HFFc6 (cell line): ENCODE results near the gene THSD4. TPM values are rescaled to one million over a fixed set of nuclear protein-coding genes. Genes with fewer than 3 reads are reported as not detected.

Experiments used
- DNase-seq: peaks from one replicate; pipeline ENCODE4 v3.0.0-alpha.2; 2018
- H3K27ac Mint-ChIP-seq: 2 replicates; pipeline ENCODE4 v1.8.0; 2020; ENCODE audit warnings: mild to moderate bottlenecking, mixed read lengths
- H3K27me3 Mint-ChIP-seq: 2 replicates; pipeline ENCODE4 v1.8.0; 2021; ENCODE audit warnings: mild to moderate bottlenecking, moderate library complexity, mixed read lengths; ENCODE audit not compliant: insufficient read depth
- H3K36me3 Mint-ChIP-seq: 2 replicates; pipeline ENCODE4 v1.8.0; 2021; ENCODE audit warnings: low read depth, mixed read lengths
- H3K4me1 Mint-ChIP-seq: 2 replicates; pipeline ENCODE4 v1.8.0; 2020; ENCODE audit warnings: low read depth, mixed read lengths
- H3K4me3 Mint-ChIP-seq: 2 replicates; pipeline ENCODE4 v1.8.0; 2020; ENCODE audit warnings: mild to moderate bottlenecking, moderate library complexity, mixed read lengths
- H3K9me3 Mint-ChIP-seq: 2 replicates; pipeline ENCODE4 v1.8.0; 2020; ENCODE audit warnings: mild to moderate bottlenecking, mixed read lengths
- total RNA-seq, 6 experiments: library from RNA; stranded (reverse); fragmentation: NEBNext Ultra II Directional; extraction: Animal tissue kit (Norgen Biotek cat#: 25700); gene quantifications; 2 replicates in 1 of 6; 3 replicates in 5 of 6; pipeline ENCODE4 v1.2.3, GENCODE V29; 2021
- TF ChIP-seq, protein P1 (sequence below): fragments of 200-600 bp; sonication (generic); IDR thresholded peaks from 2 replicates; pipeline ENCODE4 v1.5.0; 2021; ENCODE audit warnings: antibody characterized with exemption, mild to moderate bottlenecking

The THSD4 gene
- total RNA-seq, 6 experiments from 2014 or later = 32.7 to 39.1 (median 36.4) TPM

DNA sequence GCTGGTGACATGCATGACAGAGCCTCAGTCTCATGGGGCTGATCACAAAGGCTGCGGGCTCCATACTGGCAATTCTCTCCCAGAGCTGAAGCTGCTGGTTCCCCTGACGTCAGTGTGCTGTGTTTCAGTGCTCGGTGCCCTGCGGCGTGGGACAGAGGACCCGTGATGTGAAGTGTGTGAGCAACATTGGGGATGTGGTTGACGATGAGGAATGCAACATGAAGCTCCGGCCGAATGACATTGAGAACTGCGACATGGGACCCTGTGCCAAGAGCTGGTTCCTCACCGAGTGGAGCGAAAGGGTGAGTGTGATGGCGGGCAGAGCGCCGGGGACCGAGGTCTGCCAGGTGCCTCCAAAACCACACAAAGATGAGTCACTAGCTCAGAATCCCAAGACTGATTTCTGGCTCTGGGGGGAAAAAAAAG, 633.0 kb downstream of the THSD4 start:
- Mint-ChIP-seq H3K27me3 (peaks cover 6% of the 10 kb centered on the region; the same call in 1 of the 2 replicates), H3K9me3 (no peaks in the 10 kb centered on the region), H3K27ac (peak overlapping the region; percentile 74), H3K4me1 (peaks cover 68% of the 10 kb centered on the region), H3K4me3 (peak overlapping the region; percentile 53; the same call in 1 of the 2 replicates), H3K36me3 (peaks cover 19% of the 10 kb centered on the region)
- TF ChIP-seq, protein P1, sequence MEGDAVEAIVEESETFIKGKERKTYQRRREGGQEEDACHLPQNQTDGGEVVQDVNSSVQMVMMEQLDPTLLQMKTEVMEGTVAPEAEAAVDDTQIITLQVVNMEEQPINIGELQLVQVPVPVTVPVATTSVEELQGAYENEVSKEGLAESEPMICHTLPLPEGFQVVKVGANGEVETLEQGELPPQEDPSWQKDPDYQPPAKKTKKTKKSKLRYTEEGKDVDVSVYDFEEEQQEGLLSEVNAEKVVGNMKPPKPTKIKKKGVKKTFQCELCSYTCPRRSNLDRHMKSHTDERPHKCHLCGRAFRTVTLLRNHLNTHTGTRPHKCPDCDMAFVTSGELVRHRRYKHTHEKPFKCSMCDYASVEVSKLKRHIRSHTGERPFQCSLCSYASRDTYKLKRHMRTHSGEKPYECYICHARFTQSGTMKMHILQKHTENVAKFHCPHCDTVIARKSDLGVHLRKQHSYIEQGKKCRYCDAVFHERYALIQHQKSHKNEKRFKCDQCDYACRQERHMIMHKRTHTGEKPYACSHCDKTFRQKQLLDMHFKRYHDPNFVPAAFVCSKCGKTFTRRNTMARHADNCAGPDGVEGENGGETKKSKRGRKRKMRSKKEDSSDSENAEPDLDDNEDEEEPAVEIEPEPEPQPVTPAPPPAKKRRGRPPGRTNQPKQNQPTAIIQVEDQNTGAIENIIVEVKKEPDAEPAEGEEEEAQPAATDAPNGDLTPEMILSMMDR = no peak
- peak; percentile 9 for DNase-seq

DNA sequence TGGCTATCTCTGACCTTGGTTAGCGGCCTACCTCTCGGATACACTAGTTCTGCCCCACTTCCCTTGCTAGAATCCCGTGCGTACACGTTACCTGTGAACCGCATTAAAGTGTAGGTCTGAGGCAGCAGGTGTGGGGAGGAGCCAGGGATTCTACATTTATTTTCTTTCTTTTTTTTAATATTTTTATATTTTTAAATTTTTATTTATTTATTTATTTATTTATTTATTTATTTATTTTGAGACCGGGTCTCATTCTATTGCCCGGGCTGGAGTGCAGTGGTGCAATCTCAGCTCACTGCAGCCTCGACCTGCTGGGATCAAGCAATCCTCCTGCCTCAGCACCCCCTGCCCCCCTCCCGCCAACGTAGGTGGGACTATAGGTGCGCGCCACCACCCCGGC, 634.2 kb downstream of the THSD4 start:
- Mint-ChIP-seq H3K9me3 (no peaks in the 10 kb centered on the region), H3K36me3 (peaks cover 19% of the 10 kb centered on the region), H3K27me3 (peaks cover 6% of the 10 kb centered on the region; the same call in 1 of the 2 replicates), H3K4me1 (peaks cover 63% of the 10 kb centered on the region), H3K4me3 (no peak overlapping the region), H3K27ac (no peak overlapping the region)
- DNase-seq = no peak
- TF ChIP-seq, protein P1 = no peak

- TF ChIP-seq, protein P1 = no peak
- Mint-ChIP-seq H3K4me3 (no peak overlapping the region; the same call in 1 of the 2 replicates), H3K4me1 (peaks cover 61% of the 10 kb centered on the region), H3K27me3 (peaks cover 5% of the 10 kb centered on the region), H3K36me3 (peaks cover 32% of the 10 kb centered on the region), H3K9me3 (no peaks in the 10 kb centered on the region), H3K27ac (peak overlapping the region; percentile 83)
- no peak for DNase-seq
These were observed 636.9 kb downstream of the THSD4 start for GRCh38 chr15:71752128-71752527.

DNA sequence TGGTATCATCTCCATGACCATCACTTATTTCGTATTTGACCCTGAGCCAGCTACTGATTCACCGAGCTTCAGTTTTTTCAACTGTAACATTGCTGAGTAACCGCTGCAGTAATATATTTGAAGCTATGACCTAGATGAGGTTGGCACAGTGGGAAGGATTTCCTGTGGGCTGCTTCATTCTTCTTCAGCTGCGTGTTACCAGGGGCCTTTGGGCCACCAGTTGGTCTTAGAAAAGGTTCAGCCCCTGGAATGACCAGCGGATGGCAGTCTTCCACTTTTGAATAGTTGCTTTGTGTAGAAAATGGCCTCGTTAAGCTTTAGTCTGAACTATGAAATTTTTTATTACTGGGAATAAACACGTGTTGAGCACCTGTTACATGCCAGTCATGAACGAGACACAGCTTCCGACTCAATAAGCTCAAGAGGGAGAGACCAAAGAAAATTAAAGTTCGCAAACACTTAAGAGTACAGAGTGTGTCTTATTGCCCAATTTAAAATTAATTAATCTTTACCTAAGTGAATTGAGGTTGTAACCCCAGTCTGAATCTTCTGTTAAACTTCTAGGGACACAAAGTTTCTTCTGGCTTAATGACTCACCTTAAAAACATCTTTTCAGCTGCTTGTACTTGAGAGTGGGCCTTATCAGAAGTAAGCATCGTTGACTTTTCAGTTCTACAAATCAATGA, 637.5 kb downstream of the THSD4 start:
- Mint-ChIP-seq H3K36me3 (peaks cover 32% of the 10 kb centered on the region), H3K4me1 (peaks cover 55% of the 10 kb centered on the region), H3K27ac (peak overlapping the region; percentile 83), H3K4me3 (peak overlapping the region; percentile 62), H3K9me3 (no peaks in the 10 kb centered on the region), H3K27me3 (peaks cover 3% of the 10 kb centered on the region)
- TF ChIP-seq, protein P1 = peak; percentile 83
- DNase-seq = peak; percentile 98

- peaks cover 3% of the 10 kb centered on the region; the same call in 1 of the 2 replicates for H3K27me3 Mint-ChIP-seq
- H3K4me1 Mint-ChIP-seq = peaks cover 49% of the 10 kb centered on the region
- peaks cover 31% of the 10 kb centered on the region for H3K36me3 Mint-ChIP-seq
- H3K9me3 Mint-ChIP-seq = no peaks in the 10 kb centered on the region
- peak; percentile 28 for DNase-seq
- TF ChIP-seq, protein P1 = no peak
- peak overlapping the region; percentile 83 for H3K27ac Mint-ChIP-seq
- peak overlapping the region; percentile 62; the same call in 1 of the 2 replicates for H3K4me3 Mint-ChIP-seq
These were observed 638.1 kb downstream of the THSD4 start for GRCh38 chr15:71753346-71753745.
